Measurements from ENCODE around the gene PALLD. TPM values are rescaled to one million over a fixed set of nuclear protein-coding genes. Genes with fewer than 3 reads are reported as not detected.
A peak's percentile ranks its signal among the peaks of the same experiment; 100 is the strongest.

The PALLD gene
- total RNA-seq, 1 donor from 2014 or later: 22.9 TPM

- intact Hi-C loops (cut with micrococcal nuclease): loop anchor here (1.0 to 5.0 kb wide), 8 partner anchors 15 to 513 kb away; partner anchors contain the start of genes CBR4 and DDX60
- DNase-seq (ENCODE audit: low spot score): peak; percentile 51
- H3K4me1 Mint-ChIP-seq (ENCODE audit: low read depth): peaks cover 18% of the 10 kb centered on the region
- H3K27ac Mint-ChIP-seq: peak overlapping the region; percentile 55
- peaks cover 1% of the 10 kb centered on the region for H3K36me3 Mint-ChIP-seq (ENCODE audit: low read depth)
- peak overlapping the region; percentile 84 for H3K4me3 Mint-ChIP-seq
- H3K9me3 Mint-ChIP-seq: no peaks in the 10 kb centered on the region
- peaks cover 46% of the 10 kb centered on the region for H3K27me3 Mint-ChIP-seq (ENCODE audit: insufficient read depth)
Observed at GRCh38 chr4:168831919-168832762, 335.3 kb downstream of the PALLD start.

GRCh38 chr4:168832763-168833575, 336.1 kb downstream of the PALLD start:
- Mint-ChIP-seq H3K36me3 (ENCODE audit: low read depth) (peaks cover 1% of the 10 kb centered on the region), H3K4me3 (peak overlapping the region; percentile 84), H3K27ac (peak overlapping the region; percentile 40), H3K4me1 (ENCODE audit: low read depth) (peaks cover 18% of the 10 kb centered on the region), H3K27me3 (ENCODE audit: insufficient read depth) (peaks cover 46% of the 10 kb centered on the region), H3K9me3 (no peaks in the 10 kb centered on the region)
- no peak for DNase-seq (ENCODE audit: low spot score)
- intact Hi-C loops (cut with micrococcal nuclease): loop anchor here (2.0 to 5.0 kb wide), 4 partner anchors 20 to 322 kb away; no protein-coding TSS in a partner anchor

GRCh38 chr4:168833881-168834280, 337.0 kb downstream of the PALLD start:
- peaks cover 41% of the 10 kb centered on the region for H3K27me3 Mint-ChIP-seq (ENCODE audit: insufficient read depth)

GRCh38 chr4:168835880-168836454, 339.1 kb downstream of the PALLD start:
- Mint-ChIP-seq H3K9me3 (no peaks in the 10 kb centered on the region), H3K27me3 (ENCODE audit: insufficient read depth) (peaks cover 33% of the 10 kb centered on the region), H3K27ac (no peak overlapping the region), H3K4me3 (no peak overlapping the region), H3K4me1 (ENCODE audit: low read depth) (peaks cover 29% of the 10 kb centered on the region), H3K36me3 (ENCODE audit: low read depth) (peaks cover 1% of the 10 kb centered on the region)
- DNase-seq (ENCODE audit: low spot score): no peak
- intact Hi-C loops (cut with micrococcal nuclease): no loop called here

More at GRCh38 chr4:168833881-168834280, 337.0 kb downstream of the PALLD start:
- DNase-seq (ENCODE audit: low spot score): no peak
- H3K4me1 Mint-ChIP-seq (ENCODE audit: low read depth): peaks cover 18% of the 10 kb centered on the region
- no peak overlapping the region for H3K27ac Mint-ChIP-seq
- intact Hi-C loops (cut with micrococcal nuclease): loop anchor here (2.0 to 5.0 kb wide), 4 partner anchors 19 to 323 kb away; no protein-coding TSS in a partner anchor
- peaks cover 1% of the 10 kb centered on the region for H3K36me3 Mint-ChIP-seq (ENCODE audit: low read depth)
- H3K9me3 Mint-ChIP-seq: no peaks in the 10 kb centered on the region
- peak overlapping the region; percentile 83 for H3K4me3 Mint-ChIP-seq

- Mint-ChIP-seq H3K27ac (no peak overlapping the region), H3K9me3 (no peaks in the 10 kb centered on the region), H3K27me3 (ENCODE audit: insufficient read depth) (peaks cover 27% of the 10 kb centered on the region), H3K36me3 (ENCODE audit: low read depth) (peaks cover under 1% of the 10 kb centered on the region), H3K4me3 (no peak overlapping the region), H3K4me1 (ENCODE audit: low read depth) (peaks cover 24% of the 10 kb centered on the region)
- DNase-seq (ENCODE audit: low spot score): no peak
- intact Hi-C loops (cut with micrococcal nuclease): no loop called here
Observed at GRCh38 chr4:168836490-168836889, 339.6 kb downstream of the PALLD start.

GRCh38 chr4:168837922-168838321, 341.1 kb downstream of the PALLD start:
- H3K4me1 Mint-ChIP-seq (ENCODE audit: low read depth): peaks cover 20% of the 10 kb centered on the region
- intact Hi-C loops (cut with micrococcal nuclease): no loop called here
- DNase-seq (ENCODE audit: low spot score): no peak
- H3K36me3 Mint-ChIP-seq (ENCODE audit: low read depth): peaks cover 4% of the 10 kb centered on the region
- peaks cover 25% of the 10 kb centered on the region for H3K27me3 Mint-ChIP-seq (ENCODE audit: insufficient read depth)
- peak overlapping the region; percentile 10 for H3K27ac Mint-ChIP-seq
- H3K4me3 Mint-ChIP-seq: no peak overlapping the region
- H3K9me3 Mint-ChIP-seq: no peaks in the 10 kb centered on the region

- H3K27me3 Mint-ChIP-seq (ENCODE audit: insufficient read depth): peaks cover 7% of the 10 kb centered on the region
Observed at GRCh38 chr4:168839758-168840391, 343.0 kb downstream of the PALLD start.

GRCh38 chr4:168840392-168840763, 343.5 kb downstream of the PALLD start:
- Mint-ChIP-seq H3K4me3 (no peak overlapping the region), H3K9me3 (no peaks in the 10 kb centered on the region), H3K36me3 (ENCODE audit: low read depth) (peaks cover 4% of the 10 kb centered on the region), H3K27me3 (ENCODE audit: insufficient read depth) (peaks cover 4% of the 10 kb centered on the region), H3K4me1 (ENCODE audit: low read depth) (peaks cover 20% of the 10 kb centered on the region), H3K27ac (no peak overlapping the region)
- DNase-seq (ENCODE audit: low spot score): no peak
- intact Hi-C loops (cut with micrococcal nuclease): no loop called here

More at GRCh38 chr4:168839758-168840391, 343.0 kb downstream of the PALLD start:
- intact Hi-C loops (cut with micrococcal nuclease): no loop called here
- Mint-ChIP-seq H3K4me3 (no peak overlapping the region), H3K4me1 (ENCODE audit: low read depth) (peaks cover 20% of the 10 kb centered on the region), H3K9me3 (no peaks in the 10 kb centered on the region), H3K36me3 (ENCODE audit: low read depth) (peaks cover 4% of the 10 kb centered on the region), H3K27ac (no peak overlapping the region)
- DNase-seq (ENCODE audit: low spot score): no peak

- no peaks in the 10 kb centered on the region for H3K9me3 Mint-ChIP-seq
- peaks cover 4% of the 10 kb centered on the region for H3K36me3 Mint-ChIP-seq (ENCODE audit: low read depth)
- H3K4me1 Mint-ChIP-seq (ENCODE audit: low read depth): peaks cover 20% of the 10 kb centered on the region
- no peak overlapping the region for H3K27ac Mint-ChIP-seq
- H3K4me3 Mint-ChIP-seq: no peak overlapping the region
- H3K27me3 Mint-ChIP-seq (ENCODE audit: insufficient read depth): no peaks in the 10 kb centered on the region
- no peak for DNase-seq (ENCODE audit: low spot score)
- intact Hi-C loops (cut with micrococcal nuclease): no loop called here
Observed at GRCh38 chr4:168841000-168841671, 344.3 kb downstream of the PALLD start.

GRCh38 chr4:168841672-168842019, 344.8 kb downstream of the PALLD start:
- intact Hi-C loops (cut with micrococcal nuclease): no loop called here
- Mint-ChIP-seq H3K4me3 (no peak overlapping the region), H3K4me1 (ENCODE audit: low read depth) (peaks cover 20% of the 10 kb centered on the region), H3K27ac (no peak overlapping the region), H3K36me3 (ENCODE audit: low read depth) (peaks cover 4% of the 10 kb centered on the region), H3K27me3 (ENCODE audit: insufficient read depth) (no peaks in the 10 kb centered on the region), H3K9me3 (no peaks in the 10 kb centered on the region)
- DNase-seq (ENCODE audit: low spot score): no peak

- no peak for DNase-seq (ENCODE audit: low spot score)
- no peak overlapping the region for H3K27ac Mint-ChIP-seq
- no peaks in the 10 kb centered on the region for H3K27me3 Mint-ChIP-seq (ENCODE audit: insufficient read depth)
- H3K4me3 Mint-ChIP-seq: no peak overlapping the region
- H3K9me3 Mint-ChIP-seq: no peaks in the 10 kb centered on the region
- H3K4me1 Mint-ChIP-seq (ENCODE audit: low read depth): peaks cover 15% of the 10 kb centered on the region
- peaks cover 4% of the 10 kb centered on the region for H3K36me3 Mint-ChIP-seq (ENCODE audit: low read depth)
- intact Hi-C loops (cut with micrococcal nuclease): no loop called here
Observed at GRCh38 chr4:168842186-168842585, 345.3 kb downstream of the PALLD start.

- Mint-ChIP-seq H3K9me3 (no peaks in the 10 kb centered on the region), H3K27me3 (ENCODE audit: insufficient read depth) (no peaks in the 10 kb centered on the region), H3K4me3 (no peak overlapping the region), H3K4me1 (ENCODE audit: low read depth) (peaks cover 21% of the 10 kb centered on the region), H3K36me3 (ENCODE audit: low read depth) (peaks cover 4% of the 10 kb centered on the region), H3K27ac (no peak overlapping the region)
- no peak for DNase-seq (ENCODE audit: low spot score)
- intact Hi-C loops (cut with micrococcal nuclease): no loop called here
Observed at GRCh38 chr4:168843635-168844034, 346.8 kb downstream of the PALLD start.

Data from activated T-helper 1 cell treated with anti-CD3 and anti-CD28 coated beads, Interleukin-12 subunit alpha, Interleukin-12 subunit beta, Interleukin-2, Interleukin-4 antibody, amounts not matched to agents 30 ng/mL and 10 ng/mL and 1 ng/mL, durations not matched to agents 14 hours and 24 hours and 36 hours (primary cell).